Left lobe of liver (tissue), 2 donors: ENCODE results near the gene RELL1. TPM values are rescaled to one million over a fixed set of nuclear protein-coding genes. Genes with fewer than 3 reads are reported as not detected.
"Not testable (repeated sequence)": the region's sequence is repeated elsewhere in the genome, so short reads cannot be mapped to it uniquely, and the experiment has no call there.

Source experiments
- ATAC-seq: fragments of 200-7000 bp; cut with Tn5 transposase; one replicate; pipeline ENCODE4 v1.9.1; 2020; ENCODE audit warnings: mild to moderate bottlenecking, moderate library complexity
- DNase-seq: peaks from one replicate; pipeline ENCODE4 v3.0.0-alpha.2; 2020; ENCODE audit warnings: low spot score
- total RNA-seq: library from RNA; stranded (reverse); gene quantifications from one replicate; pipeline ENCODE4 v1.2.1, GENCODE V29; 2021
- donor health status: DM: no; HTN: no; CAD: no; lungs with moderate emphysema.
- donor health status: DM: no; HTN: yes; CAD: no.

Gene RELL1
- total RNA-seq, 1 donor from 2014 or later = 3.9 TPM

DNA sequence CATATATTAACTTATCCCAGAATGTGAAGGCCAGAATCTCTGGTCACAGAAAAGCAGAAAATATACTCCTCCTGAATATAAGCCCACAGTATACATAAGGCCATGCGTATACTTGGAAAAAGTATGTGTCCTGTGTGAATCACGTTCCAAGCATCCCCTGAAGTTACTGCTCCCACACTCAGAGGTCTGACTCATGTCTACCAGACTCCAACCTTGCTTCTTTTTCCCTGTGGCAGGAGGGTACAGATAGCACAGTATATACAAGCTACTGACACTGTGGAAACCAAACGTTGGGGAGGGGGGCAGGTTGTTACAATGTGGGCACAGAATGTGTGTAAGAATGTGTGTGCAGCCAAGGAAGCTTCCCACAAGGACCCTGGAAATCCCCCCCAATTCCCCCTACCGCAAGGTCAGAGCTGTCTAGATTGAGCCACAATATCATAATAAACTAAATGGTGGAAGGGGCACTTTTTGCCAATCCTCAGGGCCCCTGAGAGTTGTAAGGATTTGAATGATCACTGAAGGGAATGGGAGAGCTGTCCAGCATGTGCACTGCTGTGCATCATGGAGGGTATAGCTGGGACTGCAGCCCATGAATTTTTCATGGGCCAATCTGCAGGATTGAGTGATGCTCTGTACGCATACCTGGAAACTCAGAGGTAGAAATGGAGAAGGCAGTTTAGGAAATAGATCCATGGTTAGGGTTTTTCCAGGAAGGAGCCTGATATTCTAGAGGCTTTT lies 7.4 kb upstream of the RELL1 start:
- DNase-seq = no peak
- no peak for ATAC-seq

DNA sequence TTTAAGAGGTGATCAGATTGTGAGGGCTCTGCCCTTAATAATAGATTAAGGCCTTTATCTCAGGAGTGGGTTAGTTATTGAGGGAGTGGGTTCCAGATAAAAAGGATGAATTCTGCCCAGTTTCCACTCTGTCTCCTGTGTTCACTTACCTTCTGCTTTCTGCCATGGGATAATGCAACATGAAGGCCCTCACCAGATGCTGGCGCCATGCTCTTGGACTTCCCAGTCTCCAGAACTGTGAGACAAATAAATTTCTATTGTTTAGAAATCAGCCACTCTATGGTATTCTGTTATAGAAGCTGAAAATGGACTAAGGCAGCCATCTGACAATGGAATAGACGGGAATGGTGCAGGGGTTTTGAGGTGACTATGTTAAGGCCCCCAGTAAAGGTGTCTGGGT lies 6.9 kb upstream of the RELL1 start:
- ATAC-seq (no peak), DNase-seq (no peak)

DNA sequence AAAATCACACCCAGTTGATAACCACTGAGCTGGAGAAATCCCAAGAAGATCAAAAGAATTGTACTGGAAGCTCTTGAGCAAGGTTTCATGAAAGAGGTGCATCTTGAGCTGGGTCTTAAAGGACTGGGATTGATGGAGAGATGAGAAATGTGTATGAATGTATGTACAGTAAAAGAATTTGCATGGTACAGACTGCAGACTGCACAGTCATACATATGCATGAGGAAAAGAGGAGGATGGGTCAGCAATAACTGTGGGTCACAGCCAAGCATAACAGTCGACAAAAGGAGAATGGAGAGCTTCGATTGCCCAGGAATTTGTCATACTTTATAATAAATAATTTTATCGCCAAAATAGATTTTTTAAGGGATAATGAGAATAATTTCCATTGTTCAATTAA lies 4.8 kb upstream of the RELL1 start:
- no peak for DNase-seq
- no peak for ATAC-seq

GRCh38 chr4:37689353-37690095 lies 3.3 kb upstream of the RELL1 start:
- no peak for DNase-seq
- no peak for ATAC-seq

- ATAC-seq = no peak
- DNase-seq = no peak
Observed at GRCh38 chr4:37687681-37688080, 1.5 kb upstream of the RELL1 start.

DNA sequence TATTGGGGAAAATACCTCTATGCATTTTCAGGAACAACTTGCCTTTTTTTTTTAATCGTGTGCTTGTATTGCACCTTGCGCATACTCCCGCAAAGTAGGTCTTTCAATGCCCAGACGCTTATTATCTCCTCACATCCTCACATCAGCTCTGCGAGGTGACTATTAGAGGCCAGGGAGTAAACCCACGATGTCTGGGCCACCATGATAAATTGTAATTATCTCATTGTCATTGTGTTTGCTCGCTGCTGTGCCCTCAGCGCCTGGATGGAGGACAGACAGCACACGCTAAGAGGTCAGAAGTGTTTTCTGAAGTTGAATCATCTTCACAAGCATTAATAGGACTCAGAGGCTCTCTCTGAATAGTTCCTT lies 1.0 kb upstream of the RELL1 start:
- ATAC-seq (no peak), DNase-seq (no peak)

- ATAC-seq = peak; percentile 38
- no peak for DNase-seq
Observed at GRCh38 chr4:37685823-37686372, 278 bp downstream of the RELL1 start.

- no peak for DNase-seq
- ATAC-seq = no peak
Observed at GRCh38 chr4:37685161-37685822, 884 bp downstream of the RELL1 start.

- DNase-seq (no peak), ATAC-seq (no peak)
Observed at GRCh38 chr4:37684154-37684553, 2.0 kb downstream of the RELL1 start.

- ATAC-seq = peak; percentile 24
- DNase-seq = no peak
Observed at GRCh38 chr4:37682701-37683401, 3.3 kb downstream of the RELL1 start.

DNA sequence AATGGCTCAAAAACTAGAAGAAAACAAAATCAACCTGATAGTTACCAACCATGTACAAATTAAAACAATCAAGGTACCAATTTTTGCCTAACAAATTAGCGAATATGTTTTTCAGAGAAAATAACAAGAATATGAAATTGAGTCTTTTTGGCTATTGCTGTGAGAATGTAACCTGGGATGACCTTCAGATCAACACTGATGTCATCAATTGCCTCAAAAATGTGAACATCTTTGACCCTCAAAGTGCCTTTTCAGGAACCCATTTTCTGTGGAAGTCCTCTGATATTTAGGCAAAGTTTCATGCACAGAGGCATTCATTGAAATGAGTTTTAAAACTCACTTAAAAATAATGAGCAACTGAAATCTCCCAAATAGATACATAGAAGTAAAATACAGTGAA lies 6.1 kb downstream of the RELL1 start:
- DNase-seq (no peak), ATAC-seq (no peak)

DNA sequence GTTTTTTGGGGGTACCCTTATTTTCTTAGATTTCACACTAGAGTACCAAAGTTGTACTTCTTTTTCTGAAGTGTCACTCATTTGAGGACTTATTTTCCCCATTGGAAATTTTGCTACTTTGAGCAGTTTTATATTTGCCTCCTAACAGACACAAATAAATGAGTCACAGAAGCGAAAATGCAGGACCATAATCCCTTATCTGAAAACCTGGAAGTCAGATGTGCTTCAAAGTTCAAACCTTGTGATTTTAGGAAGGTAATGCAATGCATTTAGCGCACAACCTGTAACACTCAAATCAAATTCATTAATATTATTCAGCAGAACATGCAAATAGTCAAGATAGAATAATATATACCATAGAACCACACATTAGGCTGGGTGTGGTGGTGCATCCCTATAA lies 6.9 kb downstream of the RELL1 start:
- DNase-seq (no peak), ATAC-seq (no peak)

GRCh38 chr4:37678624-37679023 lies 7.6 kb downstream of the RELL1 start:
- no peak for DNase-seq
- ATAC-seq = no peak

- ATAC-seq (peak; percentile 96), DNase-seq (peak; percentile 74)
Observed at GRCh38 chr4:37675587-37676290, 10.4 kb downstream of the RELL1 start.

DNA sequence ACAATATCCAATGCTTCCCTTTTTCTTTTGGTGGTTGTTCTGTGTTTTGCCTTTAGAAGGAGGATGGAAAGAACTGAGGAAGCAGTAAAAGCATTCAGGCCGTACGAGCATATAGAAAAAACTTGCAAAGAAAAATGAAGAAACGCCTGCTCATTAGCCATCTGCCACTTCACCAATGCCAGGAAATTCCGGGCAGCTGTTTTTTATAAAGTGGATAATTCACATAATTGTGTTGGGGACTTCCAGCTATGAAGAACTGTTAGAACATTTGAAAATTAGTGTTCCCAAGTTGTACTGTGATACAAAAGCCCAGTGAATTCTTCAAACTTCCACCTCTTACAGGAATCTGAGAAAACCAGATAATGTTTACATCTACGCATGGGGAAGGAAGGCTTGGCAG lies 11.7 kb downstream of the RELL1 start:
- DNase-seq (no peak), ATAC-seq (no peak)

- DNase-seq = no peak
- ATAC-seq = no peak
Observed at GRCh38 chr4:37673538-37674192, 12.5 kb downstream of the RELL1 start.

DNA sequence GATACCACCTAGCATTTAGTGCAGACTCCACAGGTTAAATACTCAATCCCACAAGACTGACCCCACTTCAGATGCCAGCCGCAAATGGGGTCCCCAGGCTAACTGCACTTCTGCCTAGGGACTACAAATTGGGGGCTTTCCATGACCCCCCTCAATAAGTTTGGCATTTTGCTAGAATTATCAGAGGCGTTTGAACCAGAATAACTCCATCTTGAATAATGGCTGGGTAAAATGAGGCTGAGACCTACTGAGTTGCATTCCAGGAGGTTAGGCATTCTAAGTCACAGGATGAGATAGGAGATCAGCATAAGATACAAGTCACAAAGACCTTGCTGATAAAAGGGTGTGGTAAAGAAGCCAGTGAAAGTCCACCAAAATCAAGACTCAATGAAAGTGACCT lies 15.1 kb downstream of the RELL1 start:
- ATAC-seq = no peak
- DNase-seq = no peak

GRCh38 chr4:37670249-37670648 lies 15.9 kb downstream of the RELL1 start:
- no peak for ATAC-seq

DNA sequence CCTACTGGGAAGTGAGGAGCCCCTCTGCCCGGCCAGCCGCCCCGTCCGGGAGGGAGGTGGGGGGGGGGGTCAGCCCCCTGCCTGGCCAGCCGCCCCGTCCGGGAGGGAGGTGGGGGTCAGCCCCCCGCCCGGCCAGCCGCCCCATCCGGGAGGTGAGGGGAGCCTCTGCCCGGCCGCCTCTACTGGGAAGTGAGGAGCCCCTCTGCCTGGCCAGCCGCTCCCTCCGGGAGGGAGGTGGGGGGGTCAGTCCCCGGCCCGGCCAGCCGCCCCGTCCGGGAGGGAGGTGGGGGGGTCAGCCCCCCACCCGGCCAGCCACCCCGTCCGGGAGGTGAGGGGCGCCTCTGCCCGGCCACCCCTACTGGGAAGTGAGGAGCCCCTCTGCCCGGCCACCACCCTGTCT lies 17.1 kb downstream of the RELL1 start:
- not testable (repeated sequence) for DNase-seq, ATAC-seq

More at GRCh38 chr4:37670249-37670648, 15.9 kb downstream of the RELL1 start:
- DNase-seq = no peak
